Astrocyte of the hippocampus (primary cell): ENCODE results near the gene KRT34.

Experiments used
- DNase-seq: peaks from one replicate; pipeline ENCODE4 v3.0.0; 2011; ENCODE audit warnings: low read depth, low spot score

Gene KRT34

GRCh38 chr17:41332239-41332638, 49.9 kb downstream of the KRT34 start:
- no peak for DNase-seq

DNA sequence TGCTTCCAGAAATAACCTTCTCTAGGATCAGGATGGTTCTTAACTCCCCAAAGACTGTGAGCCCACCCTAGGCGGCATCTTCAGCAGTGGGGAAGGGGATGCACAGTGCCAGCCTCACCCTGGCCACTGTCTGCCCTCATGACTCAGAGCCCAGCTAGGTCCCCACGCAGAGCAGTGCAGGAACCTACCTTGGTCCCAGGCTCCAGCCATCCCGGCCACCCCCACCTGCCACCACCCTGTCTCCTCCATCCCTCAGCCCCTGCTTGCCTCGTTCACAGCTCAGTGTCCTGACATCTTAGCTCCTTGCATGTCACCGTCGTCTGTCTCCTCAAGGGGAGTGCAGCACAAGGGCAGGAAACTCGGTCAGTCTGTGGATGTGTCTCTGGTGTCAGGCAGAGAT, 50.5 kb downstream of the KRT34 start:
- DNase-seq, result no peak

DNA sequence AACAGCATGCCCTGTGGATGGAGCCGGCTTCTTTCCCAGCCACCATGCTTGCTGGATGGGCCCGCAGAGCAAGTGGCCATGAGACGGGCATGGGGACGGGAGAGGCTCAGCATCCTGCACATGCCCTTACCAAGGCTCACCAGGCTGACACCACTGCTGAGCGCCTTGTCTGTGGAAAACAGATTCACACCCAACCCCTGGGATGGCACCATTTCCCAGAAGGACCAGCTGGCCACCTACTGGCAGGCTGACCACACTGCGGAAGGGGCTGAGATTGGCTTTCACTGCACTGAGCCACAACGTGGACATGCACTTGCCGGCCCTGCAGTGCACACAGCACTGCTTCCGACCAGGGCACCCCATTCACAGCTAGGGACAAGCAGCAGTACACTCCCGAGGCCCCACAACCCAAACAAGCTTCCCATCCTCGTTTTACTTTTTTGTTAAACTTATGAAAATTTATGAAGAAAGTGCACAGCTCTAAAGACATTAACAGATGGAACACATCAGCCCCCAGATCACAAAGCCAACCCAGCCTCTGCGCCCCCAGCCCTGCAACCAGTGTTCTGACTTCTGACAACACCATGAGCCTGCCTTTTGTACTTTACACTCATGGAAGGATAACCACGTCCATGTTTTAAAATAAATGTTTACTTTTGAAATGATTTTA, 52.7 kb downstream of the KRT34 start:
- DNase-seq, result peak; percentile 59

- no peak for DNase-seq
These were observed 53.9 kb downstream of the KRT34 start for GRCh38 chr17:41328207-41328606.
